Caco-2 (cell line): Measurements from ENCODE around the gene ABRACL. TPM values are rescaled to one million over a fixed set of nuclear protein-coding genes. Genes with fewer than 3 reads are reported as not detected.

Experiments
- BruUV-seq: library from RNA; stranded (reverse); fragments of 400-500 nt; replicated peaks from 2 replicates; lab custom pipeline; 2021; lab: Mats Ljungman, UMichigan
- CTCF ChIA-PET: fragments of 300-600 bp; sonication (Branson Sonifier 250); formaldehyde crosslinking; loops from one replicate; lab custom pipeline; 2022; ENCODE audit warnings: antibody characterized with exemption; lab: Charles Lee
- POLR2A ChIA-PET: fragments of 300-600 bp; sonication (Branson Sonifier 250); formaldehyde crosslinking; loops from one replicate; lab custom pipeline; 2022; ENCODE audit warnings: antibody characterized with exemption; lab: Charles Lee
- DNase-seq, 2 experiments: peaks; one replicate each; pipeline versions ENCODE4 v3.0.0 to v3.0.0-alpha.2; 2020 to 2022
- H3K27me3 ChIP-seq: replicated peaks from 2 replicates; pipeline ENCODE4 v1.6.0; 2011; ENCODE audit warnings: low read length; ENCODE audit not compliant: control insufficient read depth, insufficient read depth
- H3K36me3 ChIP-seq: 2 replicates; pipeline ENCODE4 v1.5.1; 2011; ENCODE audit warnings: low read length; ENCODE audit not compliant: control insufficient read depth, insufficient read depth
- H3K4me1 ChIP-seq: fragments of 250-450 bp; sonication (Bioruptor Pico); 2 replicates; pipeline ENCODE4 v1.5.1; 2020; ENCODE audit warnings: mild to moderate bottlenecking
- H3K4me3 ChIP-seq: 2 replicates; pipeline ENCODE4 v1.5.1; 2011; ENCODE audit warnings: low read depth, mild to moderate bottlenecking, control low read depth, low read length
- H3K9me3 ChIP-seq: fragments of 250-450 bp; sonication (Bioruptor Pico); 2 replicates; pipeline ENCODE4 v1.5.1; 2020; ENCODE audit warnings: mild to moderate bottlenecking, moderate library complexity
- H3K27ac Mint-ChIP-seq: one replicate; pipeline ENCODE4 v1.8.0; 2022; ENCODE audit warnings: mixed read lengths; ENCODE audit not compliant: unreplicated experiment
- H3K27me3 Mint-ChIP-seq: one replicate; pipeline ENCODE4 v1.8.0; 2022; ENCODE audit warnings: mixed read lengths; ENCODE audit not compliant: insufficient read depth, unreplicated experiment
- H3K36me3 Mint-ChIP-seq: one replicate; pipeline ENCODE4 v1.8.0; 2022; ENCODE audit warnings: mild to moderate bottlenecking, mixed read lengths; ENCODE audit not compliant: insufficient read depth, unreplicated experiment
- H3K4me1 Mint-ChIP-seq: one replicate; pipeline ENCODE4 v1.8.0; 2022; ENCODE audit warnings: low read depth, mixed read lengths; ENCODE audit not compliant: unreplicated experiment
- H3K4me3 Mint-ChIP-seq: one replicate; pipeline ENCODE4 v1.8.0; 2022; ENCODE audit warnings: mild to moderate bottlenecking, moderate library complexity, mixed read lengths; ENCODE audit not compliant: unreplicated experiment
- H3K9me3 Mint-ChIP-seq: one replicate; pipeline ENCODE4 v1.8.0; 2022; ENCODE audit warnings: mixed read lengths; ENCODE audit not compliant: unreplicated experiment
- intact Hi-C: fragments of 100-400 bp; cut with micrococcal nuclease; formaldehyde crosslinking; loops from one replicate; pipeline ENCODE4 v1.10.0; 2022; ENCODE audit not compliant: unreplicated experiment
- total RNA-seq: library from RNA; stranded (reverse); gene quantifications from 2 replicates; pipeline ENCODE4 v1.2.3, GENCODE V29; 2022
- TF ChIP-seq, protein P1 (sequence below), 2 experiments: fragments of 200-600 bp in 1 of 2; IDR thresholded peaks; 1 replicate in 1 of 2; 2 replicates in 1 of 2; pipeline versions ENCODE4 v1.5.1 to v1.8.0; 2011 to 2022; ENCODE audit warnings: antibody characterized with exemption in 1 of 2, control low read depth in 1 of 2, inconsistent platforms in 1 of 2, low read depth in 1 of 2, low read length in 1 of 2, mild to moderate bottlenecking in 1 of 2, moderate library complexity in 1 of 2; ENCODE audit not compliant: insufficient read depth in 1 of 2, severe bottlenecking in 1 of 2, unreplicated experiment in 1 of 2

ABRACL gene
- total RNA-seq, 1 experiment from 2014 or later = 90.3 TPM

DNA sequence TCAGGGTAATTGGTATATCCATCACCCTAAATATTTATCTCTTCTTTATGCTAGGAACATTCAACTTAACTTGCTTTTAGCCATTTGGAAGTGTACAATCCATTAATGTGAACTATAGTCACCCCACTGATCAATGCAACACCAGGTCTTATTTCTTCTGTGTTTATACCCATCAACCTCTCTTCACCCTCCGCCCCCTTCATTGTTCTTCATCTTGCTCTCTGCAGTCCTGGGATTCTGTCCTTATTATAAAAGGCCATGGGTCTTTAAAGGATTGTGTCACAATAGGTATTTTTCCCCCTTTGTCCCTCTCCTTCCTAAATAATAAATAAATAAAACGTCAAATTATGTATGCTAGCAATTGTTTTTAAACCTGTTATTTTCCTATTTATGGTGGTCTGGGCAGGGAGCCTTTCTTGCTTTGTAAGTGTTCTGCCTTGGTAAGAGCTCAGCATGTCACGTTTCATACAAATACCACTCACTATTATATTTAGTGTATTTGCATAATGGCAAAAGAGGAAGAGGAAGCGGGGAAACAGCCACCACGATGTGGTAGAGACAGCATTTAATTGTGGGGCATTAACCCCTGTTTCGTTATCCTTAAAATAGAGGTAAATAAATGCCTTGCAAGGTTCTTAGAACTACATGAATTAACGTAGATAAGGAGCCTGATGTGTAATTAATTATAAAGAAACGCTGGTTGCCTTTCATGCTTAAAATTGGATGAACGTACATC, 1.9 kb downstream of the ABRACL start:
- H3K4me1 ChIP-seq = no peaks in the 10 kb centered on the region; the same call in 1 of the 2 replicates
- intact Hi-C loops = no loop called here
- H3K9me3 ChIP-seq = no peaks in the 10 kb centered on the region
- ChIA-PET CTCF (interaction anchor here (0.5 kb wide), 1 partner anchor 10 kb away, joined by 3 read pairs; no protein-coding TSS in a partner anchor), POLR2A (interaction anchor here (1.0 kb wide), 1 partner anchor 41 kb away, joined by 4 read pairs; no protein-coding TSS in a partner anchor)
- TF ChIP-seq, protein P1, sequence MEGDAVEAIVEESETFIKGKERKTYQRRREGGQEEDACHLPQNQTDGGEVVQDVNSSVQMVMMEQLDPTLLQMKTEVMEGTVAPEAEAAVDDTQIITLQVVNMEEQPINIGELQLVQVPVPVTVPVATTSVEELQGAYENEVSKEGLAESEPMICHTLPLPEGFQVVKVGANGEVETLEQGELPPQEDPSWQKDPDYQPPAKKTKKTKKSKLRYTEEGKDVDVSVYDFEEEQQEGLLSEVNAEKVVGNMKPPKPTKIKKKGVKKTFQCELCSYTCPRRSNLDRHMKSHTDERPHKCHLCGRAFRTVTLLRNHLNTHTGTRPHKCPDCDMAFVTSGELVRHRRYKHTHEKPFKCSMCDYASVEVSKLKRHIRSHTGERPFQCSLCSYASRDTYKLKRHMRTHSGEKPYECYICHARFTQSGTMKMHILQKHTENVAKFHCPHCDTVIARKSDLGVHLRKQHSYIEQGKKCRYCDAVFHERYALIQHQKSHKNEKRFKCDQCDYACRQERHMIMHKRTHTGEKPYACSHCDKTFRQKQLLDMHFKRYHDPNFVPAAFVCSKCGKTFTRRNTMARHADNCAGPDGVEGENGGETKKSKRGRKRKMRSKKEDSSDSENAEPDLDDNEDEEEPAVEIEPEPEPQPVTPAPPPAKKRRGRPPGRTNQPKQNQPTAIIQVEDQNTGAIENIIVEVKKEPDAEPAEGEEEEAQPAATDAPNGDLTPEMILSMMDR (IDR thresholded peaks at IDR 0.05; ENCODE audit: insufficient read depth in 1 of 2, low read depth in 1 of 2, low read length in 1 of 2, severe bottlenecking in 1 of 2, unreplicated experiment in 1 of 2) = no peak
- Mint-ChIP-seq H3K9me3 (no peaks in the 10 kb centered on the region), H3K27ac (no peak overlapping the region), H3K36me3 (peaks cover 35% of the 10 kb centered on the region), H3K27me3 (no peaks in the 10 kb centered on the region), H3K4me1 (peaks cover 7% of the 10 kb centered on the region), H3K4me3 (no peak overlapping the region)
- no peaks in the 10 kb centered on the region; the same call in 1 of the 2 replicates for H3K36me3 ChIP-seq
- no peak overlapping the region; the same call in 1 of the 2 replicates for H3K4me3 ChIP-seq
- no peak for DNase-seq
- no TSS peak for BruUV-seq
- no peaks in the 10 kb centered on the region for H3K27me3 ChIP-seq

- TF ChIP-seq, protein P1 (IDR thresholded peaks at IDR 0.05; ENCODE audit: insufficient read depth in 1 of 2, low read depth in 1 of 2, low read length in 1 of 2, severe bottlenecking in 1 of 2, unreplicated experiment in 1 of 2) = no peak
- peaks cover 7% of the 10 kb centered on the region for H3K4me1 Mint-ChIP-seq
- CTCF ChIA-PET = no interaction called here
- H3K4me1 ChIP-seq = no peaks in the 10 kb centered on the region
- H3K4me3 Mint-ChIP-seq = no peak overlapping the region
- no peaks in the 10 kb centered on the region for H3K27me3 ChIP-seq
- H3K36me3 Mint-ChIP-seq = peaks cover 79% of the 10 kb centered on the region
- BruUV-seq = no TSS peak
- H3K9me3 Mint-ChIP-seq = no peaks in the 10 kb centered on the region
- H3K36me3 ChIP-seq = no peaks in the 10 kb centered on the region; the same call in 1 of the 2 replicates
- no peak overlapping the region for H3K27ac Mint-ChIP-seq
- H3K9me3 ChIP-seq = no peaks in the 10 kb centered on the region
- POLR2A ChIA-PET = no interaction called here
- intact Hi-C loops = no loop called here
- H3K4me3 ChIP-seq = no peak overlapping the region
- H3K27me3 Mint-ChIP-seq = no peaks in the 10 kb centered on the region
- DNase-seq = no peak
Measured at GRCh38 chr6:139037490-139037889, 8.9 kb downstream of the ABRACL start.

GRCh38 chr6:139044250-139044649, 15.7 kb downstream of the ABRACL start:
- no peaks in the 10 kb centered on the region for H3K27me3 Mint-ChIP-seq
- no TSS peak for BruUV-seq

More at GRCh38 chr6:139044250-139044649, 15.7 kb downstream of the ABRACL start:
- peaks cover 45% of the 10 kb centered on the region for H3K36me3 Mint-ChIP-seq
- no peaks in the 10 kb centered on the region for H3K9me3 Mint-ChIP-seq
- DNase-seq = no peak
- CTCF ChIA-PET = no interaction called here
- H3K4me3 Mint-ChIP-seq = no peak overlapping the region
- Histone ChIP-seq H3K4me3 (no peak overlapping the region), H3K4me1 (no peaks in the 10 kb centered on the region), H3K27me3 (no peaks in the 10 kb centered on the region), H3K36me3 (no peaks in the 10 kb centered on the region), H3K9me3 (no peaks in the 10 kb centered on the region)
- TF ChIP-seq, protein P1 (IDR thresholded peaks at IDR 0.05; ENCODE audit: insufficient read depth in 1 of 2, low read depth in 1 of 2, low read length in 1 of 2, severe bottlenecking in 1 of 2, unreplicated experiment in 1 of 2) = no peak
- no peaks in the 10 kb centered on the region for H3K4me1 Mint-ChIP-seq
- H3K27ac Mint-ChIP-seq = no peak overlapping the region
- POLR2A ChIA-PET = no interaction called here
- intact Hi-C loops = no loop called here
